Esophagus muscularis mucosa (tissue), 4 donors: ENCODE results near the gene GNPAT.

Experiments
- EP300 ChIP-seq: sonication (generic); formaldehyde crosslinking; IDR thresholded peaks from one replicate; pipeline ENCODE4 v1.6.1; 2017; ENCODE audit warnings: antibody characterized with exemption
- POLR2A ChIP-seq: fragments of 450-650 bp; IDR thresholded peaks from one replicate; pipeline ENCODE4 v1.6.1; 2017; ENCODE audit warnings: antibody characterized with exemption, moderate library complexity, mild to moderate bottlenecking, low read depth
- POLR2AphosphoS5 ChIP-seq, 2 donors: sonication (generic); formaldehyde crosslinking; IDR thresholded peaks; one replicate each; pipeline ENCODE4 v1.6.1; 2017; ENCODE audit warnings: antibody characterized with exemption in 2 of 2
- TF ChIP-seq, protein P1 (sequence below), 3 experiments: fragments of 200-600 bp in 2 of 3; fragments of 450-650 bp in 1 of 3; sonication (generic) in 2 of 3; IDR thresholded peaks; one replicate each; pipeline ENCODE4 v1.5.1; 2017 to 2019; ENCODE audit warnings: antibody characterized with exemption in 3 of 3, mild to moderate bottlenecking in 2 of 3, moderate library complexity in 1 of 3

GRCh38 chr1:231322880-231323530 lies 82.0 kb downstream of the GNPAT start:
- no peak for TF ChIP-seq POLR2AphosphoS5 (IDR thresholded peaks at IDR 0.05)
- TF ChIP-seq, protein P1, sequence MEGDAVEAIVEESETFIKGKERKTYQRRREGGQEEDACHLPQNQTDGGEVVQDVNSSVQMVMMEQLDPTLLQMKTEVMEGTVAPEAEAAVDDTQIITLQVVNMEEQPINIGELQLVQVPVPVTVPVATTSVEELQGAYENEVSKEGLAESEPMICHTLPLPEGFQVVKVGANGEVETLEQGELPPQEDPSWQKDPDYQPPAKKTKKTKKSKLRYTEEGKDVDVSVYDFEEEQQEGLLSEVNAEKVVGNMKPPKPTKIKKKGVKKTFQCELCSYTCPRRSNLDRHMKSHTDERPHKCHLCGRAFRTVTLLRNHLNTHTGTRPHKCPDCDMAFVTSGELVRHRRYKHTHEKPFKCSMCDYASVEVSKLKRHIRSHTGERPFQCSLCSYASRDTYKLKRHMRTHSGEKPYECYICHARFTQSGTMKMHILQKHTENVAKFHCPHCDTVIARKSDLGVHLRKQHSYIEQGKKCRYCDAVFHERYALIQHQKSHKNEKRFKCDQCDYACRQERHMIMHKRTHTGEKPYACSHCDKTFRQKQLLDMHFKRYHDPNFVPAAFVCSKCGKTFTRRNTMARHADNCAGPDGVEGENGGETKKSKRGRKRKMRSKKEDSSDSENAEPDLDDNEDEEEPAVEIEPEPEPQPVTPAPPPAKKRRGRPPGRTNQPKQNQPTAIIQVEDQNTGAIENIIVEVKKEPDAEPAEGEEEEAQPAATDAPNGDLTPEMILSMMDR (IDR thresholded peaks at IDR 0.05), result no peak
- TF ChIP-seq POLR2A, result no peak
- no peak for TF ChIP-seq EP300
